ENCODE measurements around the gene STRBP.

STRBP gene

DNA sequence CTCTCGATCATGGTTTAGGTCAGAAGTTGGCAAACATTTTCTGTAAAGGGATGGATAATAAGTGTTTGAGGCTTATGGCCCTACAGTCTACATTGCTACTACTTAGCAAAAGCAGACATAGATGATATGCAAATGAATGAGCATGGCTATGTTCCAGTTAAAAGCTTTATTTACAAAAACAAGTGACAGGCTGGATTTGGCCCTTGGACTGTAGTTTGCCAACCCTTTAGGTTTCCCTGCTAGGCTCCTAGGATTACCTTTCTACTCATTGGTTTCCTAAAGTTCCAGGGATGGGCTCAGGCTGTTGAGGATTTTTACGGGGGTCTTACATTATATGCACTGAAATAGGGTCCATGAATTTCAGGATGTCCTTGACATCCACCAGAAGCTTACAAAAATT is 177.4 kb downstream of the STRBP start:
- no peak for DNase-seq

DNA sequence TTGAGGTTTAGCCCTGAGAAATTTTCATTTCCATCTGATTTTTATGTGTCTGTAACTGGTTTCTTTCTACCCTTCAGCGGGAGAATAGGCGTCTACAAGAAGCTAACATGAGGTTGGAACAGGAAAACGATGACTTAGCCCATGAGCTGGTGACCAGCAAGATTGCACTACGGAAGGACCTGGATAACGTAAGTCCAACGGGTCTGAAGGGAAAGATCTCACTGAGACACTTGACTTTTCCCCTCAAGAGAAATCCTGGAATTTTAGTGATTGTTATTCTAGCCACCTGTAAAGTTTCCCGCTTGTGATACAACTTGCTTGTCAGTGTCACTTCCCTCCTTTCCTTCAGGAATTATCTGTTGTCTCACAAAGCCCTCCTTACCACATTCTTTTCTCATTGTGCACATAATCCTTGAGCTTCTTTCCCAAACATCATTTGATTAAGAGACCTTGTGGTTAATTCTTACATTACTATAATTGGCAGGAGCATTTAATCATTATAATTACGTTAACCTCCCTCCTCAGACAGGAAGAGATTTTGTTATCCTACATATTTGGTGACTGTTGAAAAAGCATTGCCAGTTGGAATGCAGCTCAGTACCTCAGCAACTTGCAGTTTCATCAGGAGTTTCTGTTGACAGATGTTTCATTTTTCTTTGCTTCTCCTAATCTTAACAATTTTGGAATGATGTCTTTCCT is 178.0 kb downstream of the STRBP start:
- no peak for DNase-seq

- DNase-seq = no peak
These were observed 178.6 kb downstream of the STRBP start for GRCh38 chr9:123089790-123090189.

- no peak for DNase-seq
These were observed 179.3 kb downstream of the STRBP start for GRCh38 chr9:123089040-123089439.

DNA sequence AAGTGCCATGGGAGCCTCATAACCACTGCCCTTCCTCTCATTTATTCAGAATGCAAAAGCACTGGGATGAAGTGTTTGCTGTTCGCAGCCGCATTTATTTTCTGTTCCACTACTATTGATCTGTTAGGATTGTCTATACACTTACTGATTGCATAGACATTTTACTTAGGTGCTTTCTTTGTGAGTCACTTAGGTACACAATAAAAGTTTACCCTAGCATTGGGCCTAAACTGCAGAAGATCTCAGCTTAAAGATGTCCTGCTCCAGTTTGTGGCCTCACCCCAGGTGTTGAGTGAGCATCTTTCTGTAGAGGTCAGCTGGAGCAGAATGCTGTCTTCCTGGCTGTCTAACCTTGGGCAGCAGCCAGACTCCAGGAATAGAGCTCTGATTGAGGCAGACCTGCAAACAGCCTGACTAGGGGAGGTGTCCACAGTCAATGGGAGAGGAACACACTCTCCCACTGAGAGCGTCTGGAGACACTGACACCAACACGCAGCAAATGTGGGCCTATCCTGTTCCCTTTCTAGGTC is 181.0 kb downstream of the STRBP start:
- no peak for DNase-seq

- no peak for DNase-seq
These were observed 182.5 kb downstream of the STRBP start for GRCh38 chr9:123085916-123086315.

GRCh38 chr9:123084256-123084655 is 184.1 kb downstream of the STRBP start:
- no peak for DNase-seq

DNA sequence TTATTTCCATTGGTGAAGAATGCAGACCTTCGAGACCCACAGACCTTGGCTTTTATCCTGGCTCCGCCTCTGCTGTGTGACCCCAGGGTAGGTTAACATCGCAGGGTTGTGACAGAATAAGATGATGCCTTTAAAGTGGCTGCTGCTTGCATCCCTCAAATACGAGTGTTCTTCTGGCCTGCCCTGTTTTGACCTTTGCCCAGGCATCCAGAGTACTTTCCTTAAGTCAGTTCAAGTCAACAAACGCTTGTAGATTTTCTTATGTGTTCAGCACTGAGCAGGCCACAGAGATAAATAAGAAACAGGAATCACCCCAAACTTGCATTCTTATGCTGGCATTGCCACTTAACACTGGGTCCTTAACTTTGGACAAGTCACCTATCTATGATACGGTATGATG is 184.7 kb downstream of the STRBP start:
- no peak for DNase-seq

DNA sequence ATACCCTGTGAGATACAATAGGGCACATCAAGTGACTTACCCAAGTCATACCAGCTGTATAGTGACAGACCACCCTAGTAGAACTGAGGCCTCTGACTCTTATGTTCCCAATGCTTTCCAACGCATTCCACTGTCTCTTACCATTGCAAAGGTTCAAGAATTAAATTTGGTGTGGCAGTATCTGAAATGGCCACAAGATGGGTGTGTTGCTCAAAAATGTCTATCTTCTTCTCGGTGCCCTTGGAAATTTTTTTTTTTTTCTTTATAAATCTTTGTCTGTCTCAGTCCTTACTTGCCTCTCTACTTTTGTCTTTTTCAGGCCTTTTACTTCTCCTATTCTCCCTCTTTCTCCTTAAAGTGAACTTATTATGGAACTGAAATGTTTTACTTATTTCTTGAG is 186.6 kb downstream of the STRBP start:
- DNase-seq = peak; percentile 64

- DNase-seq = no peak
These were observed 187.9 kb downstream of the STRBP start for GRCh38 chr9:123080444-123080843.

GRCh38 chr9:123074628-123075027 is 193.8 kb downstream of the STRBP start:
- DNase-seq = no peak

GRCh38 chr9:123073991-123074422 is 194.4 kb downstream of the STRBP start:
- no peak for DNase-seq

GRCh38 chr9:123073441-123073840 is 194.9 kb downstream of the STRBP start:
- no peak for DNase-seq

DNA sequence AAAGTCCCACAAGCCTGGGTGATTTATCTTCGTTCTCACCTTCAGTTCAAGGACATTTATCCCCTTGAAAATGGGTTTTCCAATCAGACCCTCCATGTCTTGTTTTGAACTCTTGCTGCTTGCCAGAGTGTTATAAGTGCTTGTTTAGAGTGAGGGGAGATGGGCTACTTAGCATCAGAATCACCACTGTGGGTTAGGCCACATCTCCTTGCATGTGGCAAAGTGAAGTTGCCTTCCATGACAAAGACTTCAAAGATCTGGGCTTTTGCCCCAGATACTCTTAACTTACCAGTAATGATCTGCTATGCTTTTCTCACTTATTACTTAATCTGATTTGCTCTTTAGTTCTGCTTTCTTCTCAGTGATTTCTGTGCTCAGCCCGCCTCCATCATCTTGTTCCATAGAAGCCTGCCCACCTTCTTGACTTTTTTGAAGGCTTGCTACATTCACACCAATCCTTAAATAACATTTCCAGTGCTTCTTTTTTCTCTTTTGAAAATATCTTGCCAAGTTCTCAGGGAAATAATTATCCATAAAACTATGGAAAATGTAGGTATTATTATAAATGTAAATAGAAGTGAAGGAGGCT is 195.9 kb downstream of the STRBP start:
- no peak for DNase-seq
